ENCODE results near the gene NRSN2.

DNA sequence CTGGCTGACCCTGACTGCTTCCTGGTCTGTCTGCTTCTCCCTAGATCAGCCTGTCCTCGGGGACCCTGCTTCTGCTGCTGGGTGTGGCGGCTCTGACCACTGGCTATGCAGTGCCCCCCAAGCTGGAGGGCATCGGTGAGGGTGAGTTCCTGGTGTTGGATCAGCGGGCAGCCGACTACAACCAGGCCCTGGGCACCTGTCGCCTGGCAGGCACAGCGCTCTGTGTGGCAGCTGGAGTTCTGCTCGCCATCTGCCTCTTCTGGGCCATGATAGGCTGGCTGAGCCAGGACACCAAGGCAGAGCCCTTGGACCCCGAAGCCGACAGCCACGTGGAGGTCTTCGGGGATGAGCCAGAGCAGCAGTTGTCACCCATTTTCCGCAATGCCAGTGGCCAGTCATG lies 6.3 kb downstream of the NRSN2 start:
- TF ChIP-seq NFRKB (IDR thresholded peaks at IDR 0.05), result no peak
- TF ChIP-seq FOXA1 (IDR thresholded peaks at IDR 0.05), result no peak
- TF ChIP-seq TARDBP (IDR thresholded peaks at IDR 0.05), result no peak
- TF ChIP-seq LEF1 (IDR thresholded peaks at IDR 0.05; ENCODE audit: borderline replicate concordance), result no peak
- TF ChIP-seq FOXK2 (IDR thresholded peaks at IDR 0.05), result no peak
- no peak for TF ChIP-seq SUZ12 (IDR thresholded peaks at IDR 0.05)
- no peak for TF ChIP-seq SP1 (IDR thresholded peaks at IDR 0.05)
- TF ChIP-seq ELF4 (IDR thresholded peaks at IDR 0.05), result no peak
- no peak for TF ChIP-seq FOXM1 (IDR thresholded peaks at IDR 0.05; ENCODE audit: borderline replicate concordance)
- no peak for TF ChIP-seq BHLHE40 (IDR thresholded peaks at IDR 0.05; ENCODE audit: borderline replicate concordance)
- TF ChIP-seq, protein P1, sequence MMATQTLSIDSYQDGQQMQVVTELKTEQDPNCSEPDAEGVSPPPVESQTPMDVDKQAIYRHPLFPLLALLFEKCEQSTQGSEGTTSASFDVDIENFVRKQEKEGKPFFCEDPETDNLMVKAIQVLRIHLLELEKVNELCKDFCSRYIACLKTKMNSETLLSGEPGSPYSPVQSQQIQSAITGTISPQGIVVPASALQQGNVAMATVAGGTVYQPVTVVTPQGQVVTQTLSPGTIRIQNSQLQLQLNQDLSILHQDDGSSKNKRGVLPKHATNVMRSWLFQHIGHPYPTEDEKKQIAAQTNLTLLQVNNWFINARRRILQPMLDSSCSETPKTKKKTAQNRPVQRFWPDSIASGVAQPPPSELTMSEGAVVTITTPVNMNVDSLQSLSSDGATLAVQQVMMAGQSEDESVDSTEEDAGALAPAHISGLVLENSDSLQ (IDR thresholded peaks at IDR 0.05), result no peak
- TF ChIP-seq ARNT (IDR thresholded peaks at IDR 0.05), result no peak
- no peak for TF ChIP-seq HDGF (IDR thresholded peaks at IDR 0.05; ENCODE audit: borderline replicate concordance)
- no peak for TF ChIP-seq CTBP1 (IDR thresholded peaks at IDR 0.05; ENCODE audit: borderline replicate concordance)

All from HEK293T (cell line).